Subcutaneous adipose tissue (tissue), 4 donors: ENCODE measurements around the gene MACROD1. TPM values are rescaled to one million over a fixed set of nuclear protein-coding genes. Genes with fewer than 3 reads are reported as not detected.

Experiments used
- CTCF ChIP-seq: fragments of 450-650 bp; IDR thresholded peaks from one replicate; pipeline ENCODE4 v1.5.1; 2016; ENCODE audit warnings: low read depth, mild to moderate bottlenecking, control low read depth, antibody characterized with exemption, moderate library complexity
- total RNA-seq, 4 donors: library from RNA; depleted of rRNA; stranded (reverse); fragments of >200 nt; gene quantifications; one replicate each; pipeline ENCODE4 v1.1.0, GENCODE V29; 2016

The MACROD1 gene
- total RNA-seq, 4 donors from 2014 or later: 8.0 to 24.0 (median 19.8) TPM

- TF ChIP-seq CTCF: no peak
Observed at GRCh38 chr11:64085906-64086257, 80.0 kb downstream of the MACROD1 start.

- TF ChIP-seq CTCF: no peak
Observed at GRCh38 chr11:64084951-64085710, 80.8 kb downstream of the MACROD1 start.

DNA sequence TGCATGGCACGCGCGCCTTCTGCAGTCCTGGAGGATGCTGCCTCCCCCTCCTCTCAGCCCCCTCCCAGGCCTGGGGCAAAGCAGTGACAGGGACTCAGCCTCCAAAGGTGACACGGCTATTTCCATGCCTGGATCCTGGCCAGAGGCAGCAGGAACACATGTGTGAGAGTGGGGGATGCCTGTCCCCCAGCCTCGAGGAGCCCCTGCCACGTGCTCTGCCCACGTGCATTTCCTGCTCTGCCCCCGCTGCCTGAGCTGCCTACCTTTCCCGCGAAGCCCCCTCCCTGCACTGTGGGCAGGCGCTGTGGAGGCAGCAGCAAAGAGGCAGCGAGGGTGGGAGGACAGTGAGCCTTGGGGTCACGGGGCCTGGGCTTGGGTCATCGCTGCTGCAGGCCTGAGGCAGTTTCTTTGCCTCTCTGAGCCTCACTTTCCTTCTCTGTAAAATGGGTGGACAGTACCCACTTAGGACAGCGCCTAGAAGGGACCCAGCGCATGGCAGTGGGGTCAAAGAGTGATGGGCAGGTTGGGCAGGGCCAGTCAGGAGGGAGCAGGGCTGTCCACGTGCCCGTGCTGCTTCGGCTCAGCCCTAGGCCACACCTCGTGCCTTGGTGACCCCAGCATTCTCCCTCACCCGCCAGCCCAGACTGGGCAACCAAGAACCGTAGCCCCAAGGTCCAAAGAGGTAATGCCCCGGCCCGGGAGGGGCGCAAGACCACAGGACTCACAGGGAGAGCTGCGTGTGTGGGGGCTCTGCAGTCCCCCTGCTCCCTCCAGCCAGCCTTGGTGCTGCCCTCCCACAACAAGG lies 81.6 kb downstream of the MACROD1 start:
- no peak for TF ChIP-seq CTCF

GRCh38 chr11:64083398-64084080 lies 82.4 kb downstream of the MACROD1 start:
- TF ChIP-seq CTCF: no peak

DNA sequence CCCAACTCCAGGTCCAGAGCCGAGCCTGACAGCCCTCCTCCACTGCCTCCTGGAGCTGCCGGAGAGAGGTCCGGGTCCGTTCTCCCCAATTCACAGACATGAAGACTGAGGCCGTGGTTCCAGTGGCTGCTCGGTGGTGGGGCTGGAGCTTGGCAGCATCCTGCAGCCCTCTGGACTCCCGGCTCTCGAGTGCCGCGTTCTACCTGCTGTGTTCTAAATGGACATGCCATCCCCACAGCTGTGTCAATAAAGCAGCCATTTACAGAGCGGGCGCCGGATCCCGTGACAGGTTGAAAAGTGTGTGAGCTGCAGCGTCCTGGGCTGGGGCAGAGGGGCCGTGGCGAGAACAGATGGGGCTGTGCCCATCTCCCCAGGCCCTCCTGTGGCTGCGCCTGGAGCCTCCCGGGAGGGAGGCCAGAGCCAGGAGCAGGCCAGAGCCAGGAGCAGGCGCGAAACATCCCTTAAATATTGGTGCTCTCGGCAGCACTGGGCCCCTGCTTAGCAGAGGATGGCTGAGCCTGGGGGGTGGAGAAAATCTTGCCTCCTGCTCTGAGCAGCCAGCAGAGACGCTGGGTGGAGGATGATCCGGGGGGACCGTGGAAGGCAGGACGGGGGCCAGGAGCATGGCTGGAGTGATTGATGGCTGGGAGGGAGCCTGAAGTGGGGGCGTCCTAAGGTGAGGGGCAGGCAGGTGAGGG lies 84.0 kb downstream of the MACROD1 start:
- TF ChIP-seq CTCF: no peak

DNA sequence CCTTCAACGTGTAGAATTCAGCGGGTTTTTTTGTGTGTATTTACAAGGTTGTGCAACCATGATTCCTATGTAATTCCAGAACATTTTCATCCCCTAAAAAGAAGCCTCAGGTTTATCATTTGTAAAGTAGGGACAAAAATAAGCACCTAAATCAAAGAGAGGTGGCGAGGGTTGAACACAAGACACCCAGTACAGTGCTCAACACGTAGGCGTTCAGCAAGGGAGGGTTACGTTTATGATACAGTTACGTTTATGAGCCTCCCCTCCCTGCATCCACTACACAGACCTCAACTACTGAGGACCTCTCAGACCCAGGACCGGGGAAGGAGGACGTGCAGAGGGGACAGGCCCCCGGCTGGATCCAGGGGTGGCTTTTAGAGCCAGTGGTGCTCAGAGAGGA lies 85.5 kb downstream of the MACROD1 start:
- no peak for TF ChIP-seq CTCF

DNA sequence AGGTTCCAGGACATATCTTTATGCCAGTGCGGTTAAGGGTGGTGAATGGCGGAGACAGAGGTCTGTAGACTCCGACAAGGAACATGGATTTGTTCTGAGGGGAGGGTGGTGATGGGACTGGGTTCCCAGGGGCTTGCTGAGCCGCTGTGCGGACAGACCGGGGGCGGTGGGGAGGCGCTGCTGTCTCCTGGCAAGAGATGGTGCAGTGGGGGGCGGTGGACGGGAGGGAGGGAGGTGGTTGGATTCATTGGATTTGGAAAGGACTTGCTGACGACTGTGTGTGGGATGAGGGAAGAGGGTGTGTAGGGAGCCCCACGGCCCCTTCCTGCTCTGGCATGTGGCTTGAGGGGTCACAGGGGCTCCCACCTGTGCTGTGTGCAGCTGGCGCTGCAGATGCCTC lies 87.0 kb downstream of the MACROD1 start:
- TF ChIP-seq CTCF: no peak
